ENCODE measurements around the gene PDILT.

PDILT gene

DNA sequence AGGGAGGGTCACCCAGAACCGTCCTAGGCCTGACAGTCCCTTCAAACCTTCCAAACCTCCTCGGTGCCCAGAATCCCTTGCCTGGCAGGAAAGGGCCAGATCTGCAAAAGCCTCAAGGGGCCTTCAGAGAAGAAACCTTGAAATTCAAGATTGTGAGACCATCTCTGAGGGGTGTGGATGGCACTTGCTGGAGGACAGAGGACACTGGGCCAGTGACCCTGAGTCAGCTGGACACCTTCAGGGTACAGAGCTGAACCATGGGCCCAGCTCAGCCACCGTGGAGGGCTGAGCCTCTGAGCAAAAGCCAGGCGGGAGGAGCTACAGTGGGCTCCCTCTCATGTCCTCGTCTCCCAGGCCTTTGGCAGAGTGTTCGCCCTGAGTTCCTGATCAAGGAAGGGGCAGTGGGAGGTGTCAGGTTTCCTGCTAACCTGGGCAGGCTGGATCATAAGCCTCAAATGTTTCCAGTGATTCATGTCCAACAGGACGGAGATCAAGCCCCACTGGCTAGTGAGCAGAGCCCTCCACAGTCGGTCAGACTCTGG is 3.0 kb downstream of the PDILT start:
- DNase-seq: no peak

DNA sequence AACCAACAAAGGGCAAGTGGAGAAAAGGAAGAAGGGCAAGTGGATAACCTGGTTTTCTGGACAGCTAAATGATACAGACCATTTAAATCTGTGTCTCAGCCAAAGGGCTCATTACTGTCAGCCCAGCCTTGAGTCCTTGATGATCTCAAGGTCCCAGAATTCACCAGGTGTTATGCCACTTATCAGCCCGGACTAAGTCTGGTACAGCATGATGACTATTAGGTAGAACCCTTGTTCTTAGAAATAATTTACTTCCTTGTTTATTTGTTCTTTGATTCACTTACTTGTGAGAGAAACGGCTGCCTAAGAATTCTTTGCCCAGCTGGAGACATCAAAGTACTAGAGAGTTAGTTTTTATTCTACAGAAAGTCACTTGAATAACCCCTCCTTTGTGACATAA is 3.5 kb downstream of the PDILT start:
- no peak for DNase-seq

- no peak for DNase-seq
Observed at GRCh38 chr16:20399185-20399584, 5.4 kb downstream of the PDILT start.

DNA sequence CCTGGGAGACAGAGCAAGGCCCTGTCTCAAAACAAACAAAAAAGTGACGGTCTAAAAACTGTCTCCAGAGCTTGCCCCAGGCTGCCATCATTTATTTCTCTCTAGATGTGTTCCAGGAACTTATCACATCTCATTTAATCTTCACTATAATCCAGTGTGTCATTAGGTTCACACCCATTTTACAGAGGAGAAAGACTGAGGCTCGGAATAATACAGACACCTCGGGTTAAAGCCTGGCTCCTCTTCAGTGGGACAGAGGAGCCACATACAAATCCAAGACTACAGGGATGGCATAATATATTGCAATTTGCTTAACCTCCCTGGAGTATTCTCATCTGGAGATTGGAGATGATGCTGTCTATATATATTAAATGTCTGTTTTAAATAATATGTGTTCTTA is 5.9 kb downstream of the PDILT start:
- DNase-seq: no peak

DNA sequence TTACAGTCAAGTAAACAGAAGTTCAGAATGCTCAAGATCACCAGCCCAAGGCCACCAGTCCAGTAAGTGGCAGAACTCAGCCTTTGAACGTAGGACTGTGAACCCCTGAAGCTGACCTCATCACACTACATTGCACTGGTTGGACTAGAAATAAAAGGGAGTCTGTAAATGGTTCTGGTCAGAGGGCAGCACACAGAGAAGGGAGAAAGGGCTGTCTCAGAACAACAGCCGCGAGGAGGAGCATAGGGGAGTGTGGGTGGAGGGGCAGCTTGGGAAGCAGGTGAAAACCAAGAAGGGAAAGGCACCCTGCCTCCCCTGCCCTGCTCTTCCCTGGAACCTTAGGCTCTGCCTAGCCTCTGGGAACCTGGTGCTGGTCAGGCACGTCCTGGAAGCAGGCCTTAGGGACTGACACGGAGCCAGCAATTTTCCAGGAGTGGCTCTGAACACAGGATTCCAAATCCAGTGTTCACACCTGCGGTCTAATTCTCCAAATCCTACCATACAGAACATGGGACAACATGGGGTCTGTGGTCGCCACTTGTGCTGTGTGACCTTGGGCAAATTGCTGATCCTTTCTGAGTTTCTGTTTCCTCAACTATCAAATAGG is 7.0 kb downstream of the PDILT start:
- no peak for DNase-seq

DNA sequence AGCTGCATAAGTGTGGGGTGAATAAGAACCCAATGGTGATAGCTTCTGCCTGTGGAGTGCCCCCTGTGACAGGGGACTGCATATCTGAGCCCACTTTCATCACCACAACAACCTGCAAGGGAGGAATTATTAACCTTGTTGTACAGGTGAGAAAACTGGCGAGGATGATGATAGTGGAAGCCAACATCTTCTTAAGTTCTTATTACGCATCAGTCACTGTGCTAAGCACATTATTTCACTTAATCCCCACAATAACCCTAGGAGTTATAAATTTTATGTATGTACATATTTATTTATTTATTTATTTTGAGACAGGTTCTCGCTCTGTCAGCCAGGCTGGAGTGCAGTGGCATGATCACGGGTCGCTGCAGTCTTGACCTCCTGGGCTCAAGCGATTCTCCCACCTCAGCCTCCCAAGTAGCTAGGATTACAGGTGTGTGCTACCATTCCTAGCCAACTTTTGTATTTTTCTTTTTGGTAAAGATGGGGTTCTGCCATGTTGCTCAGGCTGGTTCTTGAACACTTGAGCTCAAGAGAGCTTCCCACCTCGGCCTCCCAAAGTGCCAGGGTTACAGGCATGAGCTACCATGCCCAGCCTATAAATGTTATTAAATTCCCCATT is 7.6 kb downstream of the PDILT start:
- DNase-seq: no peak

DNA sequence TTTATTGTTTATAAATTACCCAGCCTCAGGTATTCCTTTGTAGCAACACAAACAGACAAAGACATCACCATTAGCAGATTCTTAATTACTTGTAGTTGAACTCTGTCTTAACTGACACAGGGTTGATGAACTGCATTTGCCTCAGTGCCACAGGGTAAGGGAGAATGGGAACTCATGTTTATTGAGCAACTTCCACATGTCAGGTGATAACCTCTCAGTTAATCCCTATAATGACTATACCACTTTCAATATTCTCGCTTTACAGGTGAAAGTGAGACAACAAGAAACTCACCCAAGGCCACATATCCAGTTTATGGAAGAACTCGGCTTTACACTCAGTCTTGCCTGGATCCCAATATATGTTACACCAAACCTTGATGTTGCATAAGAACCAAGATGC is 8.6 kb downstream of the PDILT start:
- no peak for DNase-seq

DNA sequence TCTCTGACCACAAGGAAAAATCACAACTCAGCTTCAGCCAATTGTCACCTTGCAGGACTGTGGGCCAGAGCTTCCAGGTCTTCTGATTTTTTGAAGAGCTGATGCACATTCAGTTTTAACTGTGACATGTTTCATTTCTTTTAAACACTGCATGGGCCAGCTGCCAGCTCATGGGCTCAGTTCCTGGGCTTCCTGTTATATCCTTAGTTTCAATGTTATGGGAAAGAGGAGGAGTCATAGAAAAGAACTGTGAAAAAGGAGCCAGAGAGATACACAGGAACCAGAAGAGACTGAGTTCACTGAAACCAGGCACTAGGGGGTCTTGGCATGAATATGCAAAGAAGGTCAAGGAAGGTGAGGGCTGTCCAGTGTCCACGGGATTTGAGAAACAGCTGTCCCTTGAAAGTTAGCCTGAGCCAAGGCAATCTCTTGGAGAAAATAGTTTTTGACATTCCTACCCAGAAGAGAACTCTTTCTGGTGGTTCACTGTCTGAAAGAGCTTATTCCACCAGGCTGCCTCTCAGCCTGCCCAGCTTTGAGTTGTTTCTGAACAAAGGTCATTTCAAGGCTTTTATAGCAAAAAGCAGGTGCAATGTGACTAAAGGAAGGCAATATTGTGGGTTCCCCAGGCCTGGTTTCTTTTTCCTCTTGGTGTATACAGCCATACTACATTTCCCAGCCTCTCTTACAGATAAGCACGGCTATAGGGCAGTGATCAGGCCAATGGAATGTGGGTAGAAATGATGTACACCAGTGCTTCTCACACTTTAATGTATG is 10.5 kb downstream of the PDILT start:
- no peak for DNase-seq

GRCh38 chr16:20391045-20391444 is 13.5 kb downstream of the PDILT start:
- DNase-seq: no peak

DNA sequence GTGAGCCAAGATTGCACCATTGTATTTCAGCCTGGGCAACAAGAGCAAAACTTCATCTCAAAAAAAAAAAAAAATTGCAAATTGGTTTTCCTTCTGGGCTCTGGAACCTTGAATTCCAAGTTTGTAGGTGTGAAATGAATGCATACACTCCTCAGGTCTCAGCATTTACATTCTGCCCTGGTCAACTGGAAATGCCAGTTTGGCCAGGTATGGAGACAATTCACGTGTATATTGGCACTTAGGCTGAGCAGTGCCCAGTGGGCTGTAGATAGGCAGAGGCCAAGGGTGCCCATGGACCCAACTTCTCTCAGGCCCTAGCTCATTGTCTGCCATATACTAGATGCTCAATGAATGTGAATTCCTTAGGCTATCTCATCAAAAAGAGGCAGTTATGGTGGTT is 15.7 kb downstream of the PDILT start:
- no peak for DNase-seq

DNA sequence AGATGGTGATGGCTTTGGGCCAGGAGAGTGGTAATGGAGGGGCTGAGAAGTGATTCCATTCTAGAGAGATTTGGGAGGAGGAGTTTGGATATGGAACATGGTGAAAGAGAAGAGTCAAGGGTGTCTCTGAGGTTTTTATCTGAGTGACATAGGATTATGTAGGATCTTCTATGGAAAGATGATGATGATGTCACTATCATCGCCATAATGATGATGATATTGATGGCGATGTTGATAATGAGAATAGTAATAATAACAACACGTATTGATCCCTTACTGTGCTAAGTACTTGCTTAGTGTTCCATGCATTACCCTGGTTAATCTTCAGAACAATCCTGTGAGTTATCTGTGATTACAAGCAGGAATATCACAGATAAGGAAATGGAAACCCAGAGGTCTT is 16.6 kb downstream of the PDILT start:
- DNase-seq: no peak

- peak; percentile 12 to 25 for DNase-seq
Observed at GRCh38 chr16:20385844-20386832, 18.4 kb downstream of the PDILT start.

DNA sequence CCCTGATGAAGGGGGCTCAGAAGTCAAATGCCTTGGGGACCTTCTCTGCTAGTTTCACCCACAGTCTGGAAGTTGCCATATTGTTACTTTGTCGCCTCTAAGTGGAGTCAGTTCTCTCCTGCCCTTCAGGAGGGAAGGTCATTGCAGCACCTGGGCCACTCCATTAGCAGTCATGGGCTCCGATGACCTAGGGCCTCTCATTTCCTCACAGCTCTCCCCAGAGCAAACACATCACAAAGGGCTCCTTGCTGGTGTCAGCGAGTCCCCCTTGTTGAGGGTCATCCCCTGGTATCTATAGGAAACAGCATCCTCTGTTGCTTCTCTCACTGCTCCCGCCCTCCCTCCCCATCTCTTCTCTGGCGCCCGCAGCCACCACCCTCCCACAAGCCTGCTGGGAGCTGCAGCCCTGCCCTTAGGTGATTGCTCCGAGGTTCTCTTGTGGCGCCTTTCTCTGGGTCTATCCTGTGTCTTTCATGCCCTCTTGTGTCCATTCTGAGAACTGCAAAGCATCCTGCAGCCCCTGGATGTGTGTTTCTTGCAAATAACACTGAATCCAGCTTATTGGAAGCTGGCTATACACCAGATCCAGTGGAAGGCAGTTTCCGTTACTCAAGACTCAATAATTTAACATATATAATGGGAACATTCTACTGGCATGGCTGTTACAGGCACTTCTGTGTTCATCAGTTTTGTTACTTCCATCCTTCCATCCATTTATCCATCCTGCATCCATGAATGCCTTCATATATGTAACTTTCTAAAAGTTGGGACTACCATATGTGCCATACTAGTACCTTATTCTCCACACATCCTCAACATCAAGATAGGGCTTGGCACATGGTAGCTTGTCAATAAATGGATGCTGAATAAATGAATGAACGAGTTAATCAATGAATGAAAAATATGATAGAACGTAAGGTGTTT is 21.2 kb downstream of the PDILT start:
- DNase-seq: peak; percentile 25 to 41

- no peak for DNase-seq
Observed at GRCh38 chr16:20382202-20382948, 22.2 kb downstream of the PDILT start.

DNA sequence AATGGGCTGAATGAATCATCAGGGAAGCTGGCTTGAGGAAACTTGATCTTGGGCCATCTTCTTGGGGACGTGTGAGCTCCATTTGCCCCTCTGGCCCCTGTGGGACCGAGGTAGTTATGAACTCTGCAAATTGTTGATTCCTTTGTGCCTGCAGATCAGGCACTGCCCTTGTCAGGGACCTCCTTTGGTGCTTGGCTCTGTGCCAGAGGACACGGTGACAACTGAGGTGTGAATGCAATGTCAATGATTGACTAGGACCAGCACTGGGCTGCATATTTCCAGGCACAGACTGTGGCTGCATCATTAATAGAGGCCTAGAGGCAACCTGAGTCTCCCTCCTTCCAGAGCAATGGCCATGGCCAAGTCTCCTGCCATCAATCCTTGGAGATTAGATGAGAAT is 23.8 kb downstream of the PDILT start:
- DNase-seq: no peak

GRCh38 chr16:20377181-20377580 is 27.4 kb downstream of the PDILT start:
- DNase-seq: no peak

GRCh38 chr16:20372701-20373100 is 31.8 kb downstream of the PDILT start:
- DNase-seq: no peak

- DNase-seq: no peak
Observed at GRCh38 chr16:20369452-20370054, 35.0 kb downstream of the PDILT start.

GRCh38 chr16:20364051-20364450 is 40.5 kb downstream of the PDILT start:
- no peak for DNase-seq

DNA sequence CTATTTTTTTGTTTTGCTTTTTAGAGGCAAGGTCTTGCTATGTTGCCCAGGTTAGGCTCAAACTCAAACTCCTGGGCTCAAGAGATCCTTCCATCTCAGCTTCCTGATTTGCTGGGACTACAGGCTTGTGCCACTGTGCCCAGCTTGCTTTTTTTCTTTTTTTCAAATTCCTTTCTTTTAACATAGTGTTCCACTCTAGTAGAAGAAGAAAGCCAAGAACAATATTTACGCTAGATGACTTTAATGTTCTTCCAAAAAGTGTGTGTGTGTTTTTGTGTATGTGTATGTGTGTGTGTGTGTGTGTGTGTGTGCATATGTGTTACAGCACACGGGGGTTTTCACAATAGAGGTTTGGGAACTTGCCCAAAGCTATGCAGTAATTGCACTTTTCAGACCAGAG is 41.3 kb downstream of the PDILT start:
- no peak for DNase-seq

Measured in CD4-positive, alpha-beta T cell treated with Interleukin-1 beta for 1 hour (primary cell).